Measurements from ENCODE around the gene GPI. TPM values are rescaled to one million over a fixed set of nuclear protein-coding genes. Genes with fewer than 3 reads are reported as not detected.

GPI gene
- total and polyA plus RNA-seq, 9 of the 15 experiments (the other 6 are each of a cell fraction or from before 2014, with no cell fraction given) = 88.3 to 358 (median 122) TPM

GRCh38 chr19:34367624-34367957 is 2.6 kb downstream of the GPI start:
- BruUV-seq (replicated peaks) = no TSS peak
- DNase-seq (ENCODE audit: extremely low read depth in 1 of 4, low spot score in 3 of 4) = no peak
- Histone ChIP-seq H3K9me1 (ENCODE audit: control insufficient read depth, insufficient read depth, low read length) (peaks cover 11% of the 10 kb centered on the region), H3K9me3 (replicated peaks; ENCODE audit: control insufficient read depth, insufficient read depth, low read depth, low read length) (no peaks in the 10 kb centered on the region), H3K27ac (ENCODE audit: extremely low read depth, low read depth, low read length) (no peak overlapping the region), H3K4me2 (ENCODE audit: insufficient read depth, low read length) (peak overlapping the region; percentile 93), H3K9ac (ENCODE audit: insufficient read depth in 1 of 2, low read depth in 2 of 2, low read length in 2 of 2) (peak overlapping the region; percentile 5 to 15; a peak in 3 of 4 replicates), H3K27me3 (ENCODE audit: control insufficient read depth in 2 of 2, insufficient read depth in 2 of 2, low read length in 2 of 2) (no peaks in the 10 kb centered on the region), H4K20me1 (replicated peaks; ENCODE audit: control insufficient read depth, insufficient read depth, low read length) (peaks cover 31% of the 10 kb centered on the region), H3K4me3 (no peak overlapping the region), H3K79me2 (ENCODE audit: control insufficient read depth, insufficient read depth, low read length) (peaks cover 73% of the 10 kb centered on the region), H3K36me3 (ENCODE audit: control insufficient read depth, insufficient read depth, low read length) (peaks cover 63% of the 10 kb centered on the region), H3K4me1 (replicated peaks in 1 of 2; ENCODE audit: control insufficient read depth in 2 of 2, insufficient read depth in 2 of 2, low read length in 2 of 2) (peaks cover 41 to 57% of the 10 kb centered on the region in 2 experiments), H2AFZ (ENCODE audit: low read depth, low read length) (no peak overlapping the region)
- WGBS (ENCODE audit: insufficient coverage, low coverage, missing lambda C conversion rate) = 81% methylated on average over 8 of the region's 8 CpGs
- CTCF ChIA-PET (ENCODE audit: low intra/inter-chr PET ratio) = no interaction called here
- POLR2A ChIA-PET = interaction anchor here (1.5 kb wide), 1 partner anchor 9 kb away, joined by 4 read pairs; no protein-coding TSS in a partner anchor
- in situ Hi-C loops (cut with MboI) (no loop called here), intact Hi-C loops (cut with micrococcal nuclease) (no loop called here)
- ATAC-seq = no peak
- no peak for FAIRE-seq
- TF ChIP-seq NR3C1 (CRISPR knock-in tag; IDR thresholded peaks at IDR 0.05) (no peak), SMARCE1 (IDR thresholded peaks at IDR 0.05) (no peak), SP1 (CRISPR knock-in tag; IDR thresholded peaks at IDR 0.05) (no peak), KLF13 (tag; IDR thresholded peaks at IDR 0.05; ENCODE audit: borderline replicate concordance, low read depth) (no peak), CBX8 (IDR thresholded peaks at IDR 0.05; ENCODE audit: borderline replicate concordance, extremely low read depth, low read depth, low read length, poor library complexity, severe bottlenecking) (no peak), SAFB2 (IDR thresholded peaks at IDR 0.05; ENCODE audit: borderline replicate concordance, low read depth, low read length, severe bottlenecking) (no peak), ZKSCAN8 (CRISPR knock-in tag; IDR thresholded peaks at IDR 0.05) (no peak), RCOR1 (IDR thresholded peaks at IDR 0.05; ENCODE audit: borderline replicate concordance in 1 of 2, low read depth in 2 of 2, low read length in 2 of 2) (no peak), ZNF444 (CRISPR knock-in tag; IDR thresholded peaks at IDR 0.05) (no peak), POLR2B (IDR thresholded peaks at IDR 0.05; ENCODE audit: low read depth, partially characterized antibody) (no peak), PHF21A (IDR thresholded peaks at IDR 0.05; ENCODE audit: borderline replicate concordance, low read depth) (no peak), KLF10 (CRISPR knock-in tag; IDR thresholded peaks at IDR 0.05) (no peak), HDAC6 (IDR thresholded peaks at IDR 0.05; ENCODE audit: low read depth, low read length) (no peak), ZNF318 (IDR thresholded peaks at IDR 0.05; ENCODE audit: borderline replicate concordance in 1 of 2, low read depth in 1 of 2) (no peak), GTF2F1 (IDR thresholded peaks at IDR 0.05; ENCODE audit: low read depth, low read length) (no peak)
- TF ChIP-seq, protein P1, sequence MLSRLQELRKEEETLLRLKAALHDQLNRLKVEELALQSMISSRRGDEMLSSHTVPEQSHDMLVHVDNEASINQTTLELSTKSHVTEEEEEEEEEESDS (CRISPR knock-in tag; IDR thresholded peaks at IDR 0.05) = no peak

Data from K562 (cell line).